Measurements from ENCODE around the gene TINAG.

DNA sequence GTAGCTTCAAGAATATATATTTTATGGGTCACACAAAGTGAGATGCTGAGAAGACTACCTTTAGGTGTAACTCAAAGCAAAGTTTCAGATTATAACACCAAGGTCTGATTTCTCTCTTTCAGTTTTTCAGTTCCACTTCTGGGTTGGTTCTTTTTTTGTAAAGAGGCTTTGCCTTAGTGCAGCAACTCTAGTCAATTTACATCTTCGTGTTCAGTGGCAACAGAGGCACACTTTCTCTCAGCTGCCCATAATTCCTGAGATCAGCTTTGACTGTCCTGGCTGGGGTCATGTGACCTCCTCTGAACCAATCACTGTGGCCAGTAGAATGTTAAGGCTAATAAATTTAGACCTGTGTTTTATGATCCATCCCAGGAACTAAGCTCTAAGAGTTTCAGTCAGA, 120.2 kb downstream of the TINAG start:
- no peak for TF ChIP-seq POLR2A (IDR thresholded peaks at IDR 0.05; ENCODE audit: low read length)
- TF ChIP-seq GATA1 (IDR thresholded peaks at IDR 0.05; ENCODE audit: low read depth, low read length): no peak
